Endothelial cell of umbilical vein (primary cell): ENCODE data around the gene CCDC27. TPM values are rescaled to one million over a fixed set of nuclear protein-coding genes. Genes with fewer than 3 reads are reported as not detected.
"Not testable (repeated sequence)": the region's sequence is repeated elsewhere in the genome, so short reads cannot be mapped to it uniquely, and the experiment has no call there.

ENCODE experiments used
- BruUV-seq: library from RNA; stranded (reverse); fragments of 400-500 nt; replicated peaks from 2 replicates; lab custom pipeline; 2021; lab: Mats Ljungman, UMichigan
- CTCF ChIA-PET: fragments of 300-600, 350-600 bp; sonication (Branson Sonifier 250); formaldehyde crosslinking; loops from one replicate; lab custom pipeline; 2021; ENCODE audit warnings: antibody characterized with exemption, inconsistent platforms; lab: Charles Lee
- POLR2A ChIA-PET: fragments of 300-600, 350-600 bp; sonication (Branson Sonifier 250); formaldehyde crosslinking; loops from one replicate; lab custom pipeline; 2021; ENCODE audit warnings: antibody characterized with exemption, inconsistent platforms; lab: Charles Lee
- DNase-seq: peaks from one replicate; pipeline ENCODE4 v3.0.0-alpha.2; 2011; ENCODE audit warnings: low read depth, low spot score
- FAIRE-seq: peaks from 2 replicates; lab custom pipeline; 2011; peaks lifted over from hg19 to GRCh38; lab: Jason Lieb, UNC
- H2AFZ ChIP-seq: 2 replicates; pipeline ENCODE4 v1.6.0; 2012; ENCODE audit warnings: low read depth, low read length, control low read depth, inconsistent platforms
- H3K27ac ChIP-seq: 2 replicates; pipeline ENCODE4 v1.5.1; 2011; ENCODE audit warnings: low read depth, mild to moderate bottlenecking, control low read depth, low read length, moderate library complexity; ENCODE audit not compliant: insufficient read depth
- H3K27me3 ChIP-seq, 2 experiments: 2 replicates each; pipeline versions ENCODE4 v1.6.0 to v1.6.1; 2011; ENCODE audit warnings: low read length in 2 of 2, mixed read lengths in 1 of 2; ENCODE audit not compliant: control insufficient read depth in 2 of 2, insufficient read depth in 2 of 2
- H3K36me3 ChIP-seq, 2 experiments: 2 replicates in 1 of 2; 3 replicates in 1 of 2; pipeline ENCODE4 v1.5.1; 2011; ENCODE audit warnings: low read length in 2 of 2, mild to moderate bottlenecking in 1 of 2, moderate library complexity in 1 of 2; ENCODE audit not compliant: control insufficient read depth in 2 of 2, insufficient read depth in 2 of 2; ENCODE audit errors: extremely low read depth in 1 of 2
- H3K4me1 ChIP-seq: 3 replicates; pipeline ENCODE4 v1.5.1; 2011; ENCODE audit warnings: mild to moderate bottlenecking, low read length; ENCODE audit not compliant: control insufficient read depth, insufficient read depth; ENCODE audit errors: extremely low read depth
- H3K4me2 ChIP-seq: 2 replicates; pipeline ENCODE4 v1.6.1; 2011; ENCODE audit warnings: low read length, control low read depth, mixed read lengths; ENCODE audit not compliant: insufficient read depth
- H3K4me3 ChIP-seq, 3 experiments: fragments of 200-600 bp in 1 of 3; sonication (generic), shearing (Covaris generic) in 1 of 3; replicated peaks in 1 of 3; 2 replicates each; pipeline ENCODE4 v1.5.1; 2011 to 2016; ENCODE audit warnings: control low read depth in 3 of 3, low read length in 3 of 3, mild to moderate bottlenecking in 2 of 3, inconsistent platforms in 1 of 3, low read depth in 1 of 3, moderate library complexity in 1 of 3; ENCODE audit not compliant: insufficient read depth in 1 of 3
- H3K79me2 ChIP-seq: 2 replicates; pipeline ENCODE4 v1.6.0; 2012; ENCODE audit warnings: low read length, inconsistent platforms; ENCODE audit not compliant: control insufficient read depth, insufficient read depth
- H3K9ac ChIP-seq: replicated peaks from 2 replicates; pipeline ENCODE3; 2011; ENCODE audit warnings: low read length, control low read depth; ENCODE audit not compliant: insufficient read depth; ENCODE audit errors: extremely low read depth
- H3K9me1 ChIP-seq: replicated peaks from 3 replicates; pipeline ENCODE4 v1.6.0; 2011; ENCODE audit warnings: mild to moderate bottlenecking, low read length; ENCODE audit not compliant: control insufficient read depth, insufficient read depth; ENCODE audit errors: extremely low read depth
- H3K9me3 ChIP-seq: replicated peaks from 2 replicates; pipeline ENCODE4 v1.5.1; 2012; ENCODE audit warnings: low read length, inconsistent platforms; ENCODE audit not compliant: control insufficient read depth, insufficient read depth
- H4K20me1 ChIP-seq: replicated peaks from 2 replicates; pipeline ENCODE3; 2011; ENCODE audit warnings: mild to moderate bottlenecking, low read length; ENCODE audit not compliant: control insufficient read depth, insufficient read depth; ENCODE audit errors: extremely low read depth
- EZH2 ChIP-seq: IDR thresholded peaks from 2 replicates; pipeline ENCODE4 v1.6.1; 2012; ENCODE audit warnings: borderline replicate concordance, low read depth, mild to moderate bottlenecking, moderate library complexity, low read length, inconsistent platforms; ENCODE audit not compliant: severe bottlenecking
- FOS ChIP-seq: IDR thresholded peaks from 2 replicates; pipeline ENCODE4 v1.6.1; 2011; ENCODE audit warnings: mild to moderate bottlenecking, low read length, moderate library complexity, borderline replicate concordance; ENCODE audit not compliant: insufficient read depth
- GATA2 ChIP-seq: IDR thresholded peaks from 2 replicates; pipeline ENCODE4 v1.7.0; 2011; ENCODE audit warnings: low read depth, mild to moderate bottlenecking, moderate library complexity, mixed read lengths, low read length; ENCODE audit not compliant: insufficient read length, insufficient read depth
- JUN ChIP-seq: IDR thresholded peaks from 2 replicates; pipeline ENCODE4 v1.6.1; 2011; ENCODE audit warnings: borderline replicate concordance, low read depth; ENCODE audit not compliant: insufficient read length, insufficient read depth
- MYC ChIP-seq: IDR thresholded peaks from one replicate; pipeline ENCODE4 v1.6.1; 2011; ENCODE audit warnings: mild to moderate bottlenecking, low read depth, low read length
- POLR2A ChIP-seq: IDR thresholded peaks from 2 replicates; pipeline ENCODE4 v1.6.1; 2012; ENCODE audit warnings: low read depth, mild to moderate bottlenecking, control low read depth, low read length
- dilution Hi-C: fragments of 300-500 bp; cut with MboI; formaldehyde crosslinking; loops from one replicate; pipeline ENCODE4 v1.15.0; 2019; ENCODE audit warnings: low sequenced_read_pairs; ENCODE audit not compliant: extremely low pct_ligation_motif_present
- intact Hi-C: fragments of 100-400 bp; cut with micrococcal nuclease; formaldehyde crosslinking; loops from one replicate; pipeline ENCODE4 v1.10.0; 2022
- polyA plus RNA-seq, 4 experiments: library from polyadenylated mRNA; depleted of rRNA in 3 of 4; stranded (reverse) in 3 of 4; unstranded in 1 of 4; fragments of >200 nt; gene quantifications; 2 replicates each; pipeline versions ENCODE4 v1.2.1 to v1.2.3, GENCODE V29; 2011 to 2012; ENCODE audit warnings: missing spikeins in 1 of 4
- total RNA-seq: library from RNA; stranded (reverse); gene quantifications from 2 replicates; pipeline ENCODE4 v1.2.3, GENCODE V29; 2021
- TF ChIP-seq, protein P1 (sequence below): IDR thresholded peaks from 2 replicates; pipeline ENCODE4 v1.6.1; 2011; ENCODE audit not compliant: insufficient read depth, insufficient read length
- TF ChIP-seq, protein P2 (sequence below), 2 donors: IDR thresholded peaks; 1 replicate in 1 of 2; 2 replicates in 1 of 2; pipeline ENCODE4 v1.5.1; 2011; ENCODE audit warnings: low read length in 2 of 2, mild to moderate bottlenecking in 2 of 2, moderate library complexity in 2 of 2, control low read depth in 1 of 2, inconsistent platforms in 1 of 2, low read depth in 1 of 2; ENCODE audit not compliant: insufficient read depth in 1 of 2; ENCODE audit errors: extremely low read depth in 1 of 2

CCDC27 gene
- total and polyA plus RNA-seq, 2 donors (not counting 3 experiments of a cell fraction or from before 2014, with no cell fraction given), result not detected

DNA sequence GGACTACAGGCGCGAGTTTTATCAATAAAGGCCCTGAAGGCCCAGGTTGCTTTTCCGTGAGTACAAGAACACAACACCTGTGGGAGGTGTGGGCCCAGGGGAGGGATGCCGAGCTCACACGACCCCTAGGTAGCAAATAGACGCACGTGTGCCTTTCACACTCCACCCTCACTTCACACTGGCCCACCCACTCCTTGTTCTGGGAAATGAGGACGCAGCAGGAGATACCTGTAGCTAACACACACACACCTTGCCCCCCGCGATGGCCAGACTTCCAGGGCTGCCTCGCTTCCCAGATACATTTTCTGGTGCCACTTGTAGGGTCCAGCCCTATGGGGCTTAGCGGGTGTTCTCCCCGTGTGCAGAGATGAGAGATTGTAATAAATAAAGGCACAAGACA is 4.3 kb upstream of the CCDC27 start:
- no TSS peak for BruUV-seq
- no peak overlapping the region for H3K27ac ChIP-seq
- intact Hi-C loops (loop anchor here (1.0 to 2.0 kb wide), 2 partner anchors 25 to 48 kb away; partner anchors contain the start of genes LRRC47 and SMIM1), dilution Hi-C loops (no loop called here)
- no peaks in the 10 kb centered on the region for H3K9me1 ChIP-seq
- peaks cover 0 to 7% of the 10 kb centered on the region in 2 experiments for H3K27me3 ChIP-seq
- peaks cover 5% of the 10 kb centered on the region for H3K79me2 ChIP-seq
- peaks cover 0 to under 1% of the 10 kb centered on the region in 2 experiments for H3K36me3 ChIP-seq
- peak overlapping the region in 1 of 3 experiments; percentile 79 for H3K4me3 ChIP-seq
- peak overlapping the region; percentile 79 for H2AFZ ChIP-seq
- no peaks in the 10 kb centered on the region for H3K9me3 ChIP-seq
- no peaks in the 10 kb centered on the region for H4K20me1 ChIP-seq
- no peak for FAIRE-seq
- TF ChIP-seq GATA2 (no peak), JUN (no peak), MYC (no peak), POLR2A (no peak), EZH2 (no peak), FOS (no peak)
- TF ChIP-seq, protein P1, sequence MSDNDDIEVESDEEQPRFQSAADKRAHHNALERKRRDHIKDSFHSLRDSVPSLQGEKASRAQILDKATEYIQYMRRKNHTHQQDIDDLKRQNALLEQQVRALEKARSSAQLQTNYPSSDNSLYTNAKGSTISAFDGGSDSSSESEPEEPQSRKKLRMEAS, result no peak
- TF ChIP-seq, protein P2, sequence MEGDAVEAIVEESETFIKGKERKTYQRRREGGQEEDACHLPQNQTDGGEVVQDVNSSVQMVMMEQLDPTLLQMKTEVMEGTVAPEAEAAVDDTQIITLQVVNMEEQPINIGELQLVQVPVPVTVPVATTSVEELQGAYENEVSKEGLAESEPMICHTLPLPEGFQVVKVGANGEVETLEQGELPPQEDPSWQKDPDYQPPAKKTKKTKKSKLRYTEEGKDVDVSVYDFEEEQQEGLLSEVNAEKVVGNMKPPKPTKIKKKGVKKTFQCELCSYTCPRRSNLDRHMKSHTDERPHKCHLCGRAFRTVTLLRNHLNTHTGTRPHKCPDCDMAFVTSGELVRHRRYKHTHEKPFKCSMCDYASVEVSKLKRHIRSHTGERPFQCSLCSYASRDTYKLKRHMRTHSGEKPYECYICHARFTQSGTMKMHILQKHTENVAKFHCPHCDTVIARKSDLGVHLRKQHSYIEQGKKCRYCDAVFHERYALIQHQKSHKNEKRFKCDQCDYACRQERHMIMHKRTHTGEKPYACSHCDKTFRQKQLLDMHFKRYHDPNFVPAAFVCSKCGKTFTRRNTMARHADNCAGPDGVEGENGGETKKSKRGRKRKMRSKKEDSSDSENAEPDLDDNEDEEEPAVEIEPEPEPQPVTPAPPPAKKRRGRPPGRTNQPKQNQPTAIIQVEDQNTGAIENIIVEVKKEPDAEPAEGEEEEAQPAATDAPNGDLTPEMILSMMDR (IDR thresholded peaks at IDR 0.05; ENCODE audit: extremely low read depth in 1 of 2, insufficient read depth in 1 of 2, low read depth in 1 of 2, low read length in 2 of 2), result no peak
- H3K4me2 ChIP-seq, result peak overlapping the region; percentile 86
- ChIA-PET POLR2A (no interaction called here), CTCF (no interaction called here)
- no peak for DNase-seq
- H3K9ac ChIP-seq, result peak overlapping the region; percentile 26
- H3K4me1 ChIP-seq, result peaks cover 11% of the 10 kb centered on the region

DNA sequence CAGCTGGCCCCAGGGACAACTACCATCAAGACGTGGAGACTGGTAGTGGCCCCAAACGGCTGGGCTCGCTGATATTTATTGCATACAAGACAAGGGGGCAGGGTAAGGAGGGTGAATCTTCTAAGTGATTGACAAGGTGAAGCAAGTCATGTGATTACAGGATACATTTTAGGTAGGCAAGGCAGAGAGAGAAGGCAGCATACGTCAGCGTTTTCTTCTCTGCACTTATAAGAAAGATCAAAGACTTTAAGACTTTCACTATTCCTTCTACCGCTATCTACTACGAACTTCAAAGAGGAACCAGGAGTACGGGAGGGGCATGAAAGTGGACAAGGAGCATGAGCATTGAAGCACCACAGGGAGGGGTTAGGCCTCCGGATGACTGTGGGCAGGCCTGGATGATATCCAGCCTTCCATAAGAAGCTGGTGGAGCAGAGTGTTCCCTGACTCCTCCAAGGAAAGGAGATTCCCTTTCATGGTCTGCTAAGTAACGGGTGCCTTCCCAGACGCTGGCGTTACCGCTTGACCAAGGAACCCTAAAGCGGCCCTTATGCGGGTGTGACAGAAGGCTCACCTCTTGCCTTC is 3.8 kb upstream of the CCDC27 start:
- H3K9me3 ChIP-seq, FAIRE-seq, POLR2A ChIA-PET, DNase-seq, H3K4me2 ChIP-seq, H3K9ac ChIP-seq, CTCF ChIA-PET, H4K20me1 ChIP-seq, H2AFZ ChIP-seq, H3K36me3 ChIP-seq, dilution Hi-C loops, H3K9me1 ChIP-seq, H3K79me2 ChIP-seq, H3K27ac ChIP-seq, H3K27me3 ChIP-seq, intact Hi-C loops, BruUV-seq, H3K4me3 ChIP-seq: not testable (repeated sequence)
- peaks cover 11% of the 10 kb centered on the region for H3K4me1 ChIP-seq
